ENCODE measurements around the gene UBE2F. TPM values are rescaled to one million over a fixed set of nuclear protein-coding genes. Genes with fewer than 3 reads are reported as not detected.

The UBE2F gene
- total RNA-seq, 1 donor from 2014 or later: 56.8 TPM

DNA sequence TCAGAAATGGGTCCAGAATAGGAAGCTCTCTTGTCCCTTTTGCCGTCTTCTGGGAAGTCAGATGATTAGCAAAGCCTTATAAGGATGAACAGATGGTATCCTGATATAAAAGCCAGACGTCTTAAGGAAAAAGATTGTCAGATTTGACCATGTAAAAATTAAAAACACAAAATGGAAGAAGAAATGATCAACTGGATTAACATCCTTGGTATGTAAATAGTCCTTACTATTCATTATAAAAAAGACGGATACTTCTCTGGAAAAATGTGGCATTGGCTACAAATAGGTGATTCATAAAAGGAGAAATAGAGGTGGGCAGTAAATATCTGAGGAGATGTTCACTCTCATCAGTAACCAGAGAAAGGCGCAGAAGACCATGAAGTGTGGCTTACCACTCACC is 60.2 kb downstream of the UBE2F start:
- no peak for DNase-seq (ENCODE audit: low read depth, low spot score)
- H3K36me3 Mint-ChIP-seq (ENCODE audit: low read depth): peaks cover 9% of the 10 kb centered on the region
- TF ChIP-seq, protein P1, sequence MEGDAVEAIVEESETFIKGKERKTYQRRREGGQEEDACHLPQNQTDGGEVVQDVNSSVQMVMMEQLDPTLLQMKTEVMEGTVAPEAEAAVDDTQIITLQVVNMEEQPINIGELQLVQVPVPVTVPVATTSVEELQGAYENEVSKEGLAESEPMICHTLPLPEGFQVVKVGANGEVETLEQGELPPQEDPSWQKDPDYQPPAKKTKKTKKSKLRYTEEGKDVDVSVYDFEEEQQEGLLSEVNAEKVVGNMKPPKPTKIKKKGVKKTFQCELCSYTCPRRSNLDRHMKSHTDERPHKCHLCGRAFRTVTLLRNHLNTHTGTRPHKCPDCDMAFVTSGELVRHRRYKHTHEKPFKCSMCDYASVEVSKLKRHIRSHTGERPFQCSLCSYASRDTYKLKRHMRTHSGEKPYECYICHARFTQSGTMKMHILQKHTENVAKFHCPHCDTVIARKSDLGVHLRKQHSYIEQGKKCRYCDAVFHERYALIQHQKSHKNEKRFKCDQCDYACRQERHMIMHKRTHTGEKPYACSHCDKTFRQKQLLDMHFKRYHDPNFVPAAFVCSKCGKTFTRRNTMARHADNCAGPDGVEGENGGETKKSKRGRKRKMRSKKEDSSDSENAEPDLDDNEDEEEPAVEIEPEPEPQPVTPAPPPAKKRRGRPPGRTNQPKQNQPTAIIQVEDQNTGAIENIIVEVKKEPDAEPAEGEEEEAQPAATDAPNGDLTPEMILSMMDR (conservative IDR thresholded peaks at IDR 0.05): no peak
- H3K27me3 Mint-ChIP-seq (ENCODE audit: low read depth): no peaks in the 10 kb centered on the region
- H3K4me1 Mint-ChIP-seq: no peaks in the 10 kb centered on the region
- H3K9me3 Mint-ChIP-seq: no peaks in the 10 kb centered on the region
- H3K27ac Mint-ChIP-seq (ENCODE audit: unreplicated experiment): no peak overlapping the region
- H3K4me3 Mint-ChIP-seq: no peak overlapping the region

DNA sequence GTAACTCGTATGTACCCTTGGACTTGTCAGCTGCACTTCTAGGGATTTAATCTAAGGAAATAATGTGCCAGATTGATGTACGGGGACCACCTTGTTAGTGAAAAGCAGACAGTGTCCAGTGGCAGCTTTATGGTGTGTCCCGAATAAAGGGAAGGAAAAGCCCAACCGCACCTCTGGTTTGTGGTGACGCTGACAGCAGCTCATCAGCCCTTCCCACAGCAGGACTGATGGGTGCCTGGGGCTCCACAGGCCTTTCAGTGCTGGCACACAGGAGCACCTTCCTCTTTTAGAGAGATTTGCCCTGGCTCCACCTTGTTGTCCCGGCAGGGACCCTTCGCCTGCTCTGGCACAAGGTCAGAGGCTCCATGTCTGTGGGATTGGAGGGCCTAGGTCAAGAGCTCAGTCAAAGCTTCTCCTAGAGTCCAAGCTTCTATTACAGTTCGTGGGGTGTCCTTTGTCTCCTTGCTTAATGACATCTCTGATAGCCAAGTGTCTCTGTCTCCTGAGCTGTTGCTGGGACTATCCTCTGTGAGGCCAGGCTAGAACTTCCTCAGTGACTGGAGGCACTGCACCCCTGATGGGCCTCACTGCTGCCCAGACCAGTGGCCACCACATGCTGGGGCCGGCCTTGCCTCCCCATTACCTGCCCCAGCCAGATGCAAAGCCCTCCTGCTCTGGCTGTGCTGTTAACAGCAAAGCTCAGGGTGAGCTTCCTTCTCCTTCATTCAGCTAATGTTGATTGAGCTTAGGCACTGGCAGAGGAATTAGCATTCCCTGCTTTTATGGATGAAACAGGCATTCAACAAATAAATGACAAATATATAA is 61.0 kb downstream of the UBE2F start:
- Mint-ChIP-seq H3K27me3 (ENCODE audit: low read depth) (no peaks in the 10 kb centered on the region), H3K36me3 (ENCODE audit: low read depth) (peaks cover 9% of the 10 kb centered on the region), H3K27ac (ENCODE audit: unreplicated experiment) (no peak overlapping the region), H3K4me3 (no peak overlapping the region), H3K9me3 (no peaks in the 10 kb centered on the region), H3K4me1 (no peaks in the 10 kb centered on the region)
- DNase-seq (ENCODE audit: low read depth, low spot score): no peak
- TF ChIP-seq, protein P1 (conservative IDR thresholded peaks at IDR 0.05): no peak

DNA sequence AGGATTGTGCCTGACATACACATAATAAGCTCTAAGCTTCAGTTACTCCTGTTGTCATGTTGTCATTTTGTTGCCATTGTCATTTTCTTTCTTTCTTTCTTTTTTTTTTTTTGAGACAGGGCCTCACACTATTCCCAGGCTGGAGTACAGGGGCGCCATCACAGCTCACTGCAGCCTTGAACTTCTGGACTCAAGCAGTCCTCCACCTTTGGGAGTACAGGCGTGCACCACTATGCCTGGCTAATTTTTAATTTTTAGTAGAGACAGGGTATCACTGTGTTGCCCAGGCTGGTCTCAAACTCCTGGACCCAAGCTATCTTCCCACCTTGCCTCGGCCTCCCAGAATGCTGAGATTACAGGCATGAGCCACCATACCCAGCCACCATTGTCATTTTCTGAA is 63.0 kb downstream of the UBE2F start:
- peaks cover 9% of the 10 kb centered on the region for H3K36me3 Mint-ChIP-seq (ENCODE audit: low read depth)
- no peaks in the 10 kb centered on the region for H3K9me3 Mint-ChIP-seq
- H3K4me3 Mint-ChIP-seq: no peak overlapping the region
- TF ChIP-seq, protein P1 (conservative IDR thresholded peaks at IDR 0.05): no peak
- H3K27me3 Mint-ChIP-seq (ENCODE audit: low read depth): no peaks in the 10 kb centered on the region
- DNase-seq (ENCODE audit: low read depth, low spot score): no peak
- no peaks in the 10 kb centered on the region for H3K4me1 Mint-ChIP-seq
- no peak overlapping the region for H3K27ac Mint-ChIP-seq (ENCODE audit: unreplicated experiment)

DNA sequence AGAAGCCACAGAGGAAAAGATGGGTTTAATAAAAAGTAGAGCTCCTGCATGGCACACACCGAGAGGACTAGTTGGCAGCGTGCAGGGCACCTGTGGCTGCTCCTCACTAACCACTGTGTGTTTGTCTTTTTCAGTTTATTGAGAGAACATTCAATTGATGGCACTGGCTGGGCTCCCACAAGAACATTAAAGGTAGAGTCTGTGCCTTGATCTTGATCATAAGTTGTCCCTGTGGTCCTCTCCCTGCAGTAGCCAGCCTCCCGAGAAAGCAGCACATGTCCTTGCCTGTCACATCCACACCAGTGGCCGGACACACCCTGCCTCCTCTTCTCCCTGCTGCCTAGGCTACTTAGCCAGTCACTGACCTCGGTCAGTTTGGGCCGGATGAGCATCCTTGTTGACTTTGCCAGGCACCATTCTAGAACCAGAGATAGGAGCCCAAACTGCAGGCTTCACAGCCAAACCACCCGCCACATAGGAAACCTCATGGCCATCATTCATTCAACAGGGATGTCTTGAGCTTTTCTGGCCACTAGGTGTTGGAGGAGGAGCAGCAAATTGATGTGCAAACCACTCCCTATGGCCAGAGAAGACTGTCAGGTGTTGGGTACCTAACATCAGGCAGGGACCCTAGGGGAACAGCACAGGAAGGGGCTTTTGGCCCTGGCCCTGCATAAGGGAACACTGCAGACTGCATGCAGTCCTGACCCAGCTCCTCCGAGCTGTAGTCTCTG is 63.8 kb downstream of the UBE2F start:
- H3K27ac Mint-ChIP-seq (ENCODE audit: unreplicated experiment): no peak overlapping the region
- H3K4me3 Mint-ChIP-seq: no peak overlapping the region
- no peaks in the 10 kb centered on the region for H3K27me3 Mint-ChIP-seq (ENCODE audit: low read depth)
- H3K36me3 Mint-ChIP-seq (ENCODE audit: low read depth): peaks cover 16% of the 10 kb centered on the region
- TF ChIP-seq, protein P1 (conservative IDR thresholded peaks at IDR 0.05): no peak
- H3K4me1 Mint-ChIP-seq: no peaks in the 10 kb centered on the region
- no peaks in the 10 kb centered on the region for H3K9me3 Mint-ChIP-seq
- no peak for DNase-seq (ENCODE audit: low read depth, low spot score)

DNA sequence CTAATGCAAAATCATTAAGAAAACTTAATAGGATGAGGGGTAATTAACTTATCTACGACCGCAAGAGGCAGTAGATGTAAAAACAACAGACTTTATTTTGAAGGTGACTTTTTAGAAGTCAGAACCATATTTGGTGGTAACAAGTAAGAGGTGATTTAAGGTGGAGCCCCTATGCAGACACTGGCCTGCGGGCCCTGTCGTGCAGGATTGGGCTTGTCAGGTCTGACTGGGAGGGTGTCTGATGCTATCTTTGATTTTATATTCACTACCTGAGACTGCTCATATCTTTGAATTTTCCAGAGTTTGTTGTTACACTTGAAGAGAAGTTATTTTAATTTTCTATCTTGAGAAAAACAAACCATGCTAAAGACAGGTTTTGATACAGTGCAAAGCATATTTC is 64.9 kb downstream of the UBE2F start:
- no peak for DNase-seq (ENCODE audit: low read depth, low spot score)
- Mint-ChIP-seq H3K36me3 (ENCODE audit: low read depth) (peaks cover 19% of the 10 kb centered on the region), H3K9me3 (no peaks in the 10 kb centered on the region), H3K27me3 (ENCODE audit: low read depth) (no peaks in the 10 kb centered on the region), H3K27ac (ENCODE audit: unreplicated experiment) (no peak overlapping the region), H3K4me1 (no peaks in the 10 kb centered on the region), H3K4me3 (no peak overlapping the region)
- TF ChIP-seq, protein P1 (conservative IDR thresholded peaks at IDR 0.05): no peak

Measured in neural crest cell (in vitro differentiated cells).